ENCODE results near the gene PDZK1IP1. TPM values are rescaled to one million over a fixed set of nuclear protein-coding genes. Genes with fewer than 3 reads are reported as not detected.

Gene PDZK1IP1
- total RNA-seq, 1 experiment from 2014 or later: 19.6 TPM

GRCh38 chr1:47233186-47233585 is 43.4 kb upstream of the PDZK1IP1 start:
- no peaks in the 10 kb centered on the region for H3K9me3 Mint-ChIP-seq (ENCODE audit: unreplicated experiment)
- ChIA-PET CTCF (interaction anchor here (0.7 kb wide), 1 partner anchor 28 kb away, joined by 3 read pairs; no protein-coding TSS in a partner anchor), POLR2A (interaction anchor here (1.1 kb wide), 1 partner anchor 33 kb away, joined by 3 read pairs; no protein-coding TSS in a partner anchor)
- DNase-seq (ENCODE audit: unreplicated experiment): no peak
- intact Hi-C loops (cut with micrococcal nuclease): no loop called here
- H3K27me3 Mint-ChIP-seq (ENCODE audit: insufficient read depth, unreplicated experiment): peaks cover 44% of the 10 kb centered on the region
- H3K27ac Mint-ChIP-seq (ENCODE audit: low read depth, unreplicated experiment): no peak overlapping the region
- TF ChIP-seq, protein P1, sequence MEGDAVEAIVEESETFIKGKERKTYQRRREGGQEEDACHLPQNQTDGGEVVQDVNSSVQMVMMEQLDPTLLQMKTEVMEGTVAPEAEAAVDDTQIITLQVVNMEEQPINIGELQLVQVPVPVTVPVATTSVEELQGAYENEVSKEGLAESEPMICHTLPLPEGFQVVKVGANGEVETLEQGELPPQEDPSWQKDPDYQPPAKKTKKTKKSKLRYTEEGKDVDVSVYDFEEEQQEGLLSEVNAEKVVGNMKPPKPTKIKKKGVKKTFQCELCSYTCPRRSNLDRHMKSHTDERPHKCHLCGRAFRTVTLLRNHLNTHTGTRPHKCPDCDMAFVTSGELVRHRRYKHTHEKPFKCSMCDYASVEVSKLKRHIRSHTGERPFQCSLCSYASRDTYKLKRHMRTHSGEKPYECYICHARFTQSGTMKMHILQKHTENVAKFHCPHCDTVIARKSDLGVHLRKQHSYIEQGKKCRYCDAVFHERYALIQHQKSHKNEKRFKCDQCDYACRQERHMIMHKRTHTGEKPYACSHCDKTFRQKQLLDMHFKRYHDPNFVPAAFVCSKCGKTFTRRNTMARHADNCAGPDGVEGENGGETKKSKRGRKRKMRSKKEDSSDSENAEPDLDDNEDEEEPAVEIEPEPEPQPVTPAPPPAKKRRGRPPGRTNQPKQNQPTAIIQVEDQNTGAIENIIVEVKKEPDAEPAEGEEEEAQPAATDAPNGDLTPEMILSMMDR (IDR thresholded peaks at IDR 0.05; ENCODE audit: unreplicated experiment): no peak
- H3K4me1 Mint-ChIP-seq (ENCODE audit: insufficient read depth, unreplicated experiment): peaks cover 6% of the 10 kb centered on the region
- no peak overlapping the region for H3K4me3 Mint-ChIP-seq (ENCODE audit: unreplicated experiment)
- no peaks in the 10 kb centered on the region for H3K36me3 Mint-ChIP-seq (ENCODE audit: insufficient read depth, unreplicated experiment)
- BruUV-seq (replicated peaks): no TSS peak

DNA sequence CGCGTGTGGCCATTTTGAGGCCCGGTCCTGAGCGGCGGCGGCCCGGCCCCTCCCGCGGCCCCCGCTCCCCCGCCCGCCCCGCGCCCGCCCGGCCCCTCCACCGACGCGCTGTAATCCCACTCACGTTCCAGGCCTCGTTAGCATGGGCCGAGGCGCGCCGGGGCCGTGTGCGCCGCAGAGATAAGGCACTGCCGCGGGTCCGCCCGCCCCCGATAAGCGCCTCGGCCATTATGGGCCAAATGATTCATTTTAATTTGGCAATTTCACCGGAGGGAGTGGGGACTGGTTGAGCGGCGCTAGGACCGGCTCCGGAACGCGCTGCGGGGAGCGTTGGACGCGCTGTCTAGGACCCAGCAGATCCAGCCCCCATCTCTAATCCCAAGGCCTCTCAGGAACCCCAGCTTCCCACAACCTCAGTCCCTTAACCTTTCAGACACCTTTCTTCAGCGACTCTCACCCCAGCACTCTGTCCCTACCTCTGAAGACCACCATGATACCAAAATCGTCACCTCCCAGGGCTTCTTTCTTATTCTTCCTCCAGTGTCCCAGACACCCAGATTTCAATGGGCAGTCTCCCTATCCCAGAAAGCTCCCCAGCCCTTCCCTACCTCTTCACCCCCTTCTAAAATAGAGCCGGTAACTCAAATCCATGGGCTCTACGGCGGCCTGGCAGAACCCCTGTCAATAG is 42.5 kb upstream of the PDZK1IP1 start, which contains the start of gene TAL1:
TSS of gene TAL1 (minus strand) at position 39 of the 688 bp plus-strand sequence. CDS start 6,337 bp downstream, outside the sequence.
- Mint-ChIP-seq H3K27ac (ENCODE audit: low read depth, unreplicated experiment) (no peak within 1 kb of the TSS), H3K4me1 (ENCODE audit: insufficient read depth, unreplicated experiment) (peaks cover under 1% of the 10 kb centered on the region), H3K36me3 (ENCODE audit: insufficient read depth, unreplicated experiment) (no peaks in the 10 kb centered on the region), H3K9me3 (ENCODE audit: unreplicated experiment) (no peaks in the 10 kb centered on the region), H3K27me3 (ENCODE audit: insufficient read depth, unreplicated experiment) (peaks cover 44% of the 10 kb centered on the region), H3K4me3 (ENCODE audit: unreplicated experiment) (no peak within 1 kb of the TSS)
- intact Hi-C loops (cut with micrococcal nuclease): no loop called here
- TF ChIP-seq, protein P1 (IDR thresholded peaks at IDR 0.05; ENCODE audit: unreplicated experiment): no peak
- BruUV-seq (replicated peaks): no TSS peak
- no peak for DNase-seq (ENCODE audit: unreplicated experiment)
- CTCF ChIA-PET: no interaction called here
- POLR2A ChIA-PET: no interaction called here

DNA sequence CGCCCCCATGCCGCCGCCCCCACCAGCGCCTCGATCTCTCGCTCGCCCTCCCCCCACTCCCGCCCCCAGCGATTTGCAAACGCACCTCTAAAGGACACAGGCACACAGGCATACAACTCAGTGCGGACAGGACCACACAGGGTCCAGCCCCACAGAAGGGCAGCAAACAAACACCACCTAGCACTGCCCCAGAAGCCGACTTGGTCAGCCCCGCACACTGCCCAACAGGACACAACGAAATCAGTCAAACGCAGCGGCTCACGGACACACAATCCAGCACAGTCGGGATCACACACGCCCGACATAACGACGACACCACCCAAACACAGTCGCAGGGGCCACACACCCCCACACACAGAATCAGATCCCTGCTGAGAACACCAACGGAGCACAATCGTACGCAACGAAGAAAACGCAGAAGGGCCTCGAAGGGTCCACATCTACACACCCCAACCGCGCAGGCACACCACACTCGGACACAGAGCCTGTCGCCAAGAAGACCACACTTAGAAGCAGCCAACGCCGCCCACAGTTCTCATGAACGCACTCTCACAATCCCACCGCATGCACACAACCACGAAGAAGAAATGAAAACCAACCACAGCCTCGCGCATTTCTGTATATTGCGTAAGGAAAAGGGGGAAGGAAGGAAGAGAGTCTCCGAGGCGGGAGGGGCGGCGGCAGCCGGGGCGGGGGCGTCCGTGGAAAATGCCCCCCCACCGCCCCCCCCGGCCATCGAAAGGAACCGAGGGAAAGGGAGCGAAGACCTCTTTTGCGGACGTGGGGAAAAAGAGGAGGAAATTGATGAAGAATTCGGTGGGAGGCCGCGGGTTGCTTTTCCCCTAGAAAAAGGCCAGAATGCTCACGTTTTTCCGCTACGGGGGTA is 41.7 kb upstream of the PDZK1IP1 start:
- intact Hi-C loops (cut with micrococcal nuclease): no loop called here
- Mint-ChIP-seq H3K27ac (ENCODE audit: low read depth, unreplicated experiment) (no peak overlapping the region), H3K27me3 (ENCODE audit: insufficient read depth, unreplicated experiment) (peaks cover 44% of the 10 kb centered on the region), H3K36me3 (ENCODE audit: insufficient read depth, unreplicated experiment) (no peaks in the 10 kb centered on the region), H3K4me1 (ENCODE audit: insufficient read depth, unreplicated experiment) (no peaks in the 10 kb centered on the region), H3K4me3 (ENCODE audit: unreplicated experiment) (no peak overlapping the region), H3K9me3 (ENCODE audit: unreplicated experiment) (no peaks in the 10 kb centered on the region)
- no TSS peak for BruUV-seq (replicated peaks)
- ChIA-PET POLR2A (no interaction called here), CTCF (no interaction called here)
- no peak for DNase-seq (ENCODE audit: unreplicated experiment)
- TF ChIP-seq, protein P1 (IDR thresholded peaks at IDR 0.05; ENCODE audit: unreplicated experiment): no peak

DNA sequence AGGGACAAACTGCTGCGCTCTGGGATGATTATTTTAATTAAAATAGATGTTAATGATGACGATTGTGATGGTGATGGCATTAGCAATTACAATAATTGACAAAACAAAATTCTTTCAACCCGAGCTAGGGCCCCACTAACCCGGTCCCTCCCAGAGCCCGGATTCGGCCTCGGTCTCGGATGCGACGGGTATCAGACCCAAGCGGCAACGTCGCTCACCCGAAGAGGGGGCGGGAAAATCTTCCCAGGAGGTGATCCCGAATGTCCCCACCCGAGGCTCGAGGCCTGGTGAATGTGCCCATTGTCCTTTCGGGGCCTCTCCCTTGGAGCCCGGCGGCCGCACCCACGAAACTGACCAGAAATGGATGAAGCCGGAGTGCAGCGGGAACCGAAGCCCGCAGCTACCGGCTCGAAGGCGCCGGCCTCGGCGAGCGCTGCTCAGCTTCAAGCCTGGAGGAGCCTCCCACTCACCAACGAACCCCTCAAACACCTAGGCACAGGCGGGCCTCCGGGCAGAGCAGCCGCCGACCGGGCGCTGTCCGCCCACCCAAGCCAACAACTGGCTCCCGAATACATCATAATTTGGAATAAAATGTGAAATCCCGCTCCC is 41.0 kb upstream of the PDZK1IP1 start:
- H3K4me1 Mint-ChIP-seq (ENCODE audit: insufficient read depth, unreplicated experiment): no peaks in the 10 kb centered on the region
- intact Hi-C loops (cut with micrococcal nuclease): no loop called here
- H3K9me3 Mint-ChIP-seq (ENCODE audit: unreplicated experiment): no peaks in the 10 kb centered on the region
- TF ChIP-seq, protein P1 (IDR thresholded peaks at IDR 0.05; ENCODE audit: unreplicated experiment): no peak
- no peak for DNase-seq (ENCODE audit: unreplicated experiment)
- BruUV-seq (replicated peaks): no TSS peak
- no peaks in the 10 kb centered on the region for H3K36me3 Mint-ChIP-seq (ENCODE audit: insufficient read depth, unreplicated experiment)
- H3K27ac Mint-ChIP-seq (ENCODE audit: low read depth, unreplicated experiment): no peak overlapping the region
- peaks cover 44% of the 10 kb centered on the region for H3K27me3 Mint-ChIP-seq (ENCODE audit: insufficient read depth, unreplicated experiment)
- H3K4me3 Mint-ChIP-seq (ENCODE audit: unreplicated experiment): no peak overlapping the region
- ChIA-PET POLR2A (no interaction called here), CTCF (interaction anchor here (0.6 kb wide), 1 partner anchor 32 kb away, joined by 3 read pairs; no protein-coding TSS in a partner anchor)

All from MCF 10A (cell line).